Activated effector memory CD4-positive, alpha-beta T cell treated with Interleukin-2 at 50 U/mL for 16 hours (primary cell): ENCODE measurements around the gene SDHD.

Experiments used
- DNase-seq: peaks from one replicate; pipeline ENCODE4 v3.0.0-alpha.2; 2020

The SDHD gene

DNA sequence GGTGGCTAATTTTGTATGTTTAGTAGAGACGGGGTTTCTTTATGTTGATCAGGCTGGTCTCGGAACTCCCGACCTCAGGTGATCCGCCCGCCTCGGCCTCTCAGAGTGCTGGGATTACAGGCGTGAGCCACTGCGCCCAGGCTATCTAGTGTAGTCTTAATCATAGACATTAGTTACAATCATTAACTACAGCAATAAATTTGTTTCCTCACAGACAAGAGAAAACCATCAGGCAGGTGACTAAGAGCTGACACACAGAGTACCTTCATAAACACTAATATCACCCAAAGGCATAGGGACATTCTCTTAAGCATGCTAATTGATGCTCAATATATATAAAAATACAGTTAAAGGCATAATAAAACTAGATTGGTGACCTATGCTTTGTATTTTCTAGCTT is 19.4 kb downstream of the SDHD start:
- DNase-seq, result no peak

DNA sequence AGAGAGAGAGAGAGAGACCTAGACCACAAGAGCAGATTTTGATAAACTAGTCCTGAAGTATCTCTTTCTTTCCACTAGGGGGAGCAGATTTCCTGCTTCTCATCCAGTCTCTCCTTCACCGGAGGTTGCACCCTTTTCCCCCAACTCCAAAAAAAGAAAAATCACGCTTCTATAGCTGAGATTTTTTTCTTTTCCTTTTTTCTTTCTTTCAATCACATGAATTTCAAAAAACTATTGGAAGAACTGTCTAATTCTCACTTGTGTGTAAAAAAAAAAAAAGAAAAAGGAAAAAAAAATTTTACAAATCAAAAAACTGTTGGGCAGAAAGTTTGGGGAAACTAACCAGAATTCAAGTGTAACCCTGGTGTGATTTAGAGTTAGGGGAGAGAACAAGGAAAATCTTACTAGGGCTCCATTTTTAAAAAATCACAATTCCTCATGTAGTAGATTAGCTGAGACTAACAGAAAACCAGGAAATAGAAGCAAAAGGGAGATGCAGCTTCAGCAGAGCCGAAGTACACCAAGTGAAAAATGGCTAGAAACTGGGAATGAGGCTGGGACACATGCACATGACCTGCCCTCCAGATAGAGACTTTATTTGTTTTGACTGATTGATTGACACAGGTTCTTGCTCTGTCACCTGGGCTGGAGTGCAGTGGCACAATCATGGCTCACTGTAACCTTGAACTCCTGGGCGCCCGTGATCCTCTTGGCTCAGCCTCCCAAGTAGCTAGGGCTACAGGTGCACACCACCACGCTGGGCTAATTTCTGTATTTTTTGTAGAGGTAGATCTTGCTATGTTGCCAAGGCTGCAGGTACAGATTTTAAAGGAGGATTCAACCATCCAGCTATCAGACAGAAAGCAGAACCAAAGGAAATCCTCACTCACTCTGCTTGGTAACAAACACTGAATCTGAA is 27.1 kb downstream of the SDHD start:
- DNase-seq, result no peak

- DNase-seq, result no peak
Measured at GRCh38 chr11:112114460-112114859, 27.8 kb downstream of the SDHD start.

DNA sequence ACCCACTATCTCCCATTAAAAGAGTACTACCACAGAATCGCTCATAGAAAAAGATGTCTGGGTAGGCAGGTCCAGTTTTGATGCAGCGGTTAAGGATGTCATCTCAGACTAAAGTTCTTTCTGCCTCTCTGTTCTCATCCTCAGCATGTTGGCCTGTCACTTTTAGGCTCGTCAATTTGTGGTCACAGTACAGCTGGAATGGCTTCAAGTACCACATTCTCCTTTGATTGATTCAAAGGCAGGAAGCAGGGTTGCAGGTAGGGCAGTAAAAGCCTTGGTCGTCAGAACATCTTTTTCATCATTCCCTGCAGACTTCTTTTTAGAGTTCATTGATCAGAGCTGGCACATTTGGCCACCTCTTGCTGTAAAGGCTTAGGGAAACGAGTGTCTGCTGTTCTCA is 28.7 kb downstream of the SDHD start:
- no peak for DNase-seq

- no peak for DNase-seq
Measured at GRCh38 chr11:112118176-112118575, 31.5 kb downstream of the SDHD start.

- DNase-seq, result no peak
Measured at GRCh38 chr11:112121981-112122615, 35.4 kb downstream of the SDHD start.

DNA sequence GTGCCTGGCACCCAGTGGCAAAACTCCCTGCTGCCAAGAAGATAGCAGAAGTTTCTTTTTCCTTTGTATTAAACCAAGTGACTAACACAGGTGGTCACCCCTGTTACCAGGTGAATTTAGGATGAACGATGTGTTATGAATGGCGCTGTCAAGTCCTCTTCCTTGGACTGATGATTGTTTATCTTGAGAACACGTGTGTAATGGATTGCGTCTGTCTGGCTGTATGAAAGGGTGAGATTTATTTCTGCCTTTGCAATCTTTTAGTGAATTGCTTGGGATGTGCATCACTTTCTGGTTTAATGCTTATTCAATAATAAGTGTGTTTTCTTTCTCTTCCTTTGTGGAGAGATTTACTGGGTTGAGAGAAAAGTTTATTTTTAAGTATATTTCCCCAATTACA is 36.5 kb downstream of the SDHD start:
- DNase-seq, result no peak

DNA sequence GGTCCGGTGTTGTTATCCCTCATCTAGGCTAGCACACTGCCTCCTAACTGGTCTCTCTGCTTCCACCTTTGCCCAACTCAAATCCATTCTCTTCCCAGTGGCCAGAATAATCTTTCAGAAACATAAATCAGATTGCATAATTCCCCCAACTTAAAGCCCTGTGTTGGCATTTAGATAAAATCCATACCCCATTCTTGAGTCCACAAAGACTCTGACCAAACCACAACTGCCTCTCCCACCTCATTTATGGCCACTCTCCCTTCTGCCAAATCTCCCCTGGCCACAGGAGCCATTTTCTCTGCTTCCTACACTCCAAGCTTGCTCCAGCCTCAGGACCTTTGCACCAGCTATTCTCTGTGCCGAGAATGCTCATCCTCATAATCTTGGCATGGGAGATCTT is 40.4 kb downstream of the SDHD start:
- DNase-seq, result no peak

DNA sequence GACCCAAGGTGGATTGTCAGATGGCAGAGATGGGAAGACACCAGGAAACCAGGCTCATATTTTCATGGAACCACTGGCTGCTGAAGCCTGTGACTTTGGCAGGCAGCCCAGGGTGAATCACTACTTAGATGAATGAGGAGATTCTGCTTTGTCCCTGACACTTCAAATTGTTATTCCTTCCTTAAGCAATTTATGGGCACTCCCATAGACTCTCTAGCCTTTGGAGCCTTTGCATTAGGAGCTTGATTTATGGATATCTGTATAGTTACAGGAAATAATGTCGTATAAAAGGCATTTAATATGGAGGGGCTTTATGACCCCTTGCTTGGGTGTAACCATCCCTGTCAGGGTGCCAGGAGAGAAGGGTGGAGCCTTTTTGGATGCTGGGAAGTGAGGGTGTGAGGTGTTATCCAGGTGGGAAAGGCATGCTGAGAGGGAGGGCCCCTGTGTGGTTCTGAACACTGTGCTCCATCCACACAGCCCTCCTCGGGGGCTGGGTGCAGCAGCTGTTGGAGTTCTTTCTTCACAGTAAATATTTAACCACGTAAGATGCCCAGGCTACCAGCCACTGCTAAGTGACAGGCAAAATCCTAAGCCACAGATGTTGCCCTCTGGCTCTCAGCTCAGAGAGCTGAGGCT is 41.9 kb downstream of the SDHD start:
- no peak for DNase-seq

DNA sequence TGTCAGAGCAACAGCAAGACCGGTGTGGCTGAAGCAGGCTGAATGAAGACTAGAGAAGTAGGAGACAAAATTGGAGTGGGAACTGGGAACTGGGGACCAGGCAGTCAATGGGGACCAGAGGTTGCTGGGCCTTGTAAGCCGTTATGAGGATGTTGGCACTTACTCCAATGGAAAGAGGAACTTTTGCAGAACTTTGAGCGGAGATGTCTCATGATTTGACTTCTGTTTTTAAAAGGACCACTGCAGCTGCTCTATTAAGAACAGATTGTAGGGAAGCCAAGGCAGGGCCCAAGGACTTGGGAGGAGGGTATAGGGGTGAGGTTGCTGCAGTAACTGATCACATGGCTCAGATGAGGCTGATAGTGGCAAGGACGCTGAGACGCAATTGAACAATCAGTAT is 43.0 kb downstream of the SDHD start:
- DNase-seq, result no peak

DNA sequence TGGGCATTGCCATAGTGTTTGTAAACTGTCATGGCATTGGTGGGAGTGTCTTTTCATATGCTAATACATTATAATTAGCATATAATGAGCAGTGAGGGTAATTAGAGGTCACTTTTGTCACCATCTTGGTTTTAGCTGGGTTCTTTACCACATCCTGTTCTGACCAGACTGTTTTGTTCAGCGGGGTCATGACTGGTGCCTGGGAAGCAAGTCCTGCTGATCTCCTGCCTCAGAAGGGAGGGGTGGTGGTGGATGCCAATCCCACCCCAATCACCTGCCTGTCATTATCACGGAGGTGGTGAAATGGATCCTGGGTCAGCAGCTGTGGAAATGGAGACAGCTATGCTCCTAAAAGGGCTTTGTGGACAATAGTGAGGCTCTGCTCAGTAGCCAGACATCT is 46.1 kb downstream of the SDHD start:
- DNase-seq, result no peak

DNA sequence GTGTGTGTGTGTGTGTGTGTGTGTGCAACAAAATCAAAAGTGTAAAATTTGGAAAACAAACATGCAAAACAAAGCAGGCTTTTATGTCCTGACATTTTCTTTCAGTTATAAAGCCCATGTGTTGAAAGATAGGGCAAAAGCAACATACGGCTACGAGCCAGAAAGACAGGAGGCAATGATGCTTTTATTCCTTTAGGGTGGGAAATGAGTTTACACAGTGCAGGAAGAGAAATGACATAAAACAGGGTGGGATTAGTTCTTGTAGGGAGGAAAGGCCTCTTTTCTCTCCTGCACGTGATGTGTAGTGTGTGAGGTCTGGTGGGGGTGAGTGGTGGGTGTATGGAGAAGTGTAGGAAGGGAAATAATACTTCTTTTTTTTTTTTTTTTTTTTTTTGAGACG is 47.8 kb downstream of the SDHD start:
- DNase-seq, result no peak

DNA sequence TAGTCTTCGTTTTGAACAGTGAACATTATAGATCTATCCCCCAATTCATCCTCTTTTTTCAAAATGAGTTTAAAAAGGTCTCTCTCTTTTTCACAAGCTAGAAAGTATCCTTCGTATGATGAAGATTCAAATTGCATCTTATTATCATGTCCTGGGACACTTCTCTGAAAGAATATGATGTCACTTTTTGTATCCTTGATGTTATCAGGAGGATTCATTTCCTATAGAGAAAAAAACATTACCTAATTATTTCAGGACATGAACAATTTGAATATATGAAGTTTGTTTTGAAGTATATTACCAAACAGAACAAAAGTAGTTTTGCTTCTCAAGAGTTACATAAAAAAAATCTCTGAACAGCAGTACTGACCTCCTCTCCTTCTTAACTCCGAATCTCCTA is 56.9 kb downstream of the SDHD start:
- no peak for DNase-seq
